ENCODE results near the gene GPC6.

DNA sequence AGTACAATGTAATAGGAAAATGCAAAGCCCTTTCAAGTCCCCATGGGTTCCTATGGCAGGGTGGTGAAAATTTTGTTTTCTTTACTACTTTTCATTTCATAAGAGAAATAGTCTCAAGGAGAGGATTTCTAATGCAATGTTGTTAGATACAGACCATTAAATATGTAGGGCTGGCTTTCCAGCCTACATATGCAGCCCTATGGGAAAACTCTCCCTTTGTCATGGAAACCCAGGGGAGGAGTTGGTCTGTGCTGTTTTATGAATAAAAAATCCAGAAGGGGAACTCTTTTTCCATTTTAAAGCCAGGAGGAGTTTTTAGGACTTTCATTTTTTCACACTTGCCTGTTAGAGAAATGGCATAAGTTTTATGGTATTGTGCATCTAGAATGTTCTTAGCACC lies 1133.3 kb downstream of the GPC6 start:
- TF ChIP-seq GABPA (IDR thresholded peaks at IDR 0.05; ENCODE audit: low read depth) (no peak), CHD2 (IDR thresholded peaks at IDR 0.05; ENCODE audit: low read length, partially characterized antibody) (no peak), POLR2AphosphoS5 (IDR thresholded peaks at IDR 0.05; ENCODE audit: low read depth, low read length) (no peak), TAF1 (IDR thresholded peaks at IDR 0.05; ENCODE audit: borderline replicate concordance, low read depth, low read length) (no peak), MXI1 (IDR thresholded peaks at IDR 0.05; ENCODE audit: low read depth, low read length) (no peak)
- TF ChIP-seq, protein P1, sequence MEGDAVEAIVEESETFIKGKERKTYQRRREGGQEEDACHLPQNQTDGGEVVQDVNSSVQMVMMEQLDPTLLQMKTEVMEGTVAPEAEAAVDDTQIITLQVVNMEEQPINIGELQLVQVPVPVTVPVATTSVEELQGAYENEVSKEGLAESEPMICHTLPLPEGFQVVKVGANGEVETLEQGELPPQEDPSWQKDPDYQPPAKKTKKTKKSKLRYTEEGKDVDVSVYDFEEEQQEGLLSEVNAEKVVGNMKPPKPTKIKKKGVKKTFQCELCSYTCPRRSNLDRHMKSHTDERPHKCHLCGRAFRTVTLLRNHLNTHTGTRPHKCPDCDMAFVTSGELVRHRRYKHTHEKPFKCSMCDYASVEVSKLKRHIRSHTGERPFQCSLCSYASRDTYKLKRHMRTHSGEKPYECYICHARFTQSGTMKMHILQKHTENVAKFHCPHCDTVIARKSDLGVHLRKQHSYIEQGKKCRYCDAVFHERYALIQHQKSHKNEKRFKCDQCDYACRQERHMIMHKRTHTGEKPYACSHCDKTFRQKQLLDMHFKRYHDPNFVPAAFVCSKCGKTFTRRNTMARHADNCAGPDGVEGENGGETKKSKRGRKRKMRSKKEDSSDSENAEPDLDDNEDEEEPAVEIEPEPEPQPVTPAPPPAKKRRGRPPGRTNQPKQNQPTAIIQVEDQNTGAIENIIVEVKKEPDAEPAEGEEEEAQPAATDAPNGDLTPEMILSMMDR (IDR thresholded peaks at IDR 0.05), result no peak
